Stimulated activated CD4-positive, alpha-beta T cell treated with anti-CD3 and anti-CD28 coated beads, Interleukin-1b, Interleukin-23, amount 100 ng/mL, for 4 hours (primary cell): ENCODE results near the gene DOCK2.
A peak's percentile ranks its signal among the peaks of the same experiment; 100 is the strongest.
"Not testable (repeated sequence)": the region's sequence is repeated elsewhere in the genome, so short reads cannot be mapped to it uniquely, and the experiment has no call there.

Experiments used
- DNase-seq, 2 donors: peaks; one replicate each; pipeline ENCODE4 v3.0.0-alpha.2; 2020; ENCODE audit warnings: low read depth in 2 of 2

DOCK2 gene

DNA sequence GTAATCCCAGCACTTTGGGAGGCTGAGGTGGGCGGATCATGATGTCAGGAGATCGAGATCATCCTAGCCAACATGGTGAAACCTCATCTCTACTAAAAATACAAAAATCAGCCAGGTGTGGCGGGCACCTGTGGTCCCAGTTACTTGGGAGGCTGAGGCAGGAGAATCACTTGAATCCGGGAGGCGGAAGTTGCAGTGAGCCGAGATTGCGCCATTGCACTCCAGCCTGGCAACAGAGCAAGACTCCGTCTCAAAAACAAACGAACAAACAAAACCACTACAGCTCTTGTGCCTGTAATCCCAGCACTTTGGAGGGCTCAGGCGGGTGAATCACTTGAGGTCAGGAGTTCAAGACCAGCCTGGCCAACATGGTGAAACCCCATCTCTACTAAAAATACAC, 457.3 kb downstream of the DOCK2 start:
- not testable (repeated sequence) for DNase-seq

DNA sequence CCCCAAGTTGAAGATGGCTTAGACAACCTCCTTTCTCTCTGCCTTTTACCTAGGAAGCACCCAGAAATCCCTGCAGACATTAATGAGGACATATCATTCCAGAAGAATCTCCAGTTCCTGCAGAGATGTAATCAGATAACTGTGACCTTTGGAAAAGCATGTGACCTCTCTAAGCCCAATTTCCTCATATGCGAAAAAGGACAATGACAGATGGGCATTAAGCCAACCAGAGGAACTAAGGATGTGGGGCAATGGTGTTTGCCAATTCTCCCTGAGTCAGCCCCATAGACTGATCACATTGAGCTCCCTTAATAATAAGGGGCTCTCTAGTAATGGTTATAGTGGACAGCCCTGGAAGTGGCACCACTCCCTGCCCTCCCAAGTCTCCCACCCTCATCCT, 458.6 kb downstream of the DOCK2 start:
- DNase-seq: no peak

DNA sequence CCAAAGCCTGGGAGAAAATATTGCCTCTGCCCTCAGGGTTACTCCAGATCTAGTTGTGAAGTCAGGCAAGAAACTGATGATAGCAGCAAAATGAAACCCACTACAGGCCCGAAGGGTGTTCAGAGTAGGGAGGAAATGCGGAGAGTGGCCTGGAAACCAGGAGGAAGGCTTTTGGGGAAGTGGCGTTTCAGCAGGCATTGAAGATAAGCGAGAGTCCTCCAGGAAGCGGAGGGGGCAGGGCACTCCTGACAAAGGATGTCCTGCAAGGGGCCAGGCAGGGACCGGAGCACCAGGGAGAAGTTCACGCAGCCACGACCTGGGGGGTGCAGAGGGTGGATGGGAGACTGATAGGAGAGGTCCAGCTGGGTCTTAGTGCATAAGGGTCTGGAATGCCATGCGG, 460.9 kb downstream of the DOCK2 start:
- no peak for DNase-seq

DNA sequence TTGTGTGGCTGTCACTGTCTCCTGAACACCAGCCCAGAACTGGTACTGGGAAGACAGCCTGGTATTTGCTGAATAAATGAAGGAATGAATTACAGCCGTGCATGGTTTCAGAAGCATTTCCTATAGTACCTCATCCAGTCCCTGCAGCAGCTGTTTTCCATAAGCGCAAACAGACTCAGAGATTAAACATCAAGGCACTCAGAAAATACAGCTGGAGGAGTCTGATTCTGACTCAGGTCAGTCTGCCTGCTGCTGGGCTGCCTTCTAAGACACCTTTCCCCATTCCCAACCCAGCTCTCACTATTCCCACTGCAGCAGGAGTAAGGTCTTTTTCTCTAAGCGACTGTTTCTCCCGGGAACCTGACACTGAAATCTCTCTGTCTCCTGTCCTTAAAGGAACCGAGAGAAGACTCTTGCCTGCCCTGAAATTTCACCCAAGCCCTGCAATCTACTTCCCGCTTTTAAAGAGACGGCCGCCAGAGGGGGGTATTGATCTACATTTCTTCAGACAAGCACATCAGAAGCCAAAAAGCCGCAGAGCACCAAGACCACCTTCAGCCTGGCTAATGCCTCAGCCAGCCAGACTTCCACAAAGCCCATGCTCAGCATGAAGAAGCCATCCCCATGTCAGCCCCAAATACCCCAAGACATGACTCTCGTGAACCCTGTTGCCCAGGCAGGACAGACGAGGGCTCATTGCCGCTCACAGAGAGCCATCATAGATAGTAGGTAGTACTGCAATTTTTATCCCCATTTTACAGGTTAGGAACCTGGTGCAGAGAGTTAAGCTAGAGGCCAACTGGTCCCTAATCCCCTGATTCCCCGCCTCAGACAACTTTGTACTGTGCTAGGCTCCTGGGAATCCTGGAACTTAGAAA, 463.2 kb downstream of the DOCK2 start:
- peak; percentile 51 to 53 for DNase-seq

DNA sequence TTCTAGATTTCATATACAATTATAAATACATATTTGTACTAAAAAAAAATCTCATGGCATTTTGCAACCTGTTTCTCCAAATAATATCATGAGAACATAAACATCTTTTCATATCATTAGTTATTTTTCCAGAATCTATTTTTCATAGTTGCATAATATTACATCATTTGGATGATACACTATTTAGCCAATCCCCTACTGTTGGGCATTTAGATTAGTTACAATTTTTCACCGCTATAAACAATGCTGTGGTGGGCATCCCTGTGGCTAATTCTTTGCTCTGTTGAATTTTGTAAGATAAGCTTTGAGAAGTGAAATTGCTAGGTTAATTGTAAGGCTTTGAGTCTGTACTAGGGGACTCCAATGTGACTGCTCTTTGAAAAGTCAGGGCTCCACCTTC, 466.4 kb downstream of the DOCK2 start:
- no peak for DNase-seq

DNA sequence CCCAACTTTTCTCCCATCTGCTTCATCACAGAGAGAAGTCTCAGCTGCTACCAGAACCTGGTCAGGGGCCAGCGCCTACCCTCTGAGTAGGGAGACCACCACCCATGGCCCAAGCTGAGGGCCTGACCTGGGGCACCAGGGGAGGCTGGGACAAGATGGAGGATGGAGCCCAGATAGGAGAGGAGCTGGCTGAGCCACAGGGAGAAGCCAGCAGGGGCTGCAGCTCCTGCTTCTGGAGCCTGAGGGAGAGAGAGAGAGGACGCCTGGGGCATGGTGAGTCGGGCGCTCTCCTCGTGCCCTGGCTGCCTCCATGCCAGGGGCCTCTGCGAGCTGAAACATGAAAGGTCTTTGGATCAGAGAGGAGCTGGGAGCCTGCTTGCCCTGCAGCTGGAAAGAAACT, 467.2 kb downstream of the DOCK2 start:
- no peak for DNase-seq

DNA sequence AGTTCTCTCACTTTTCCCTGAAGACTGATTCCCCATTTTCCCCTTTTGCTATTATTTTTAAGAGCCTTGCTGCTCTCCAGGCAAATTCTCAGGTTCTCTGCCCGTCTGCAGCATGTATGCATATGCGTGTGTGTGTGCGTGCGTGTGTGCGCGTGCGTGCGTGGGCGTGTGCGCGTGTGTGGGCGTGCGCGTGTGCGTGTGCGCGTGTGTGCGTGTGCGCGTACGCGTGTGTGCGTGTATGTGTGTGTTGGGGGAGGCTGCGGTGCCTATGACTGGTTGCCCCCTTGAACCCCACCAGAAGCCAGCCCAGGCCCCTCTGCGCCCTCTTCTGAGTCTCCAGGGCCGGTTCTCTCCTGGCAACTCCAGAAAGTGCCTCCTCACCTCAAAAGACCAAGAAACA, 467.6 kb downstream of the DOCK2 start:
- DNase-seq: no peak

DNA sequence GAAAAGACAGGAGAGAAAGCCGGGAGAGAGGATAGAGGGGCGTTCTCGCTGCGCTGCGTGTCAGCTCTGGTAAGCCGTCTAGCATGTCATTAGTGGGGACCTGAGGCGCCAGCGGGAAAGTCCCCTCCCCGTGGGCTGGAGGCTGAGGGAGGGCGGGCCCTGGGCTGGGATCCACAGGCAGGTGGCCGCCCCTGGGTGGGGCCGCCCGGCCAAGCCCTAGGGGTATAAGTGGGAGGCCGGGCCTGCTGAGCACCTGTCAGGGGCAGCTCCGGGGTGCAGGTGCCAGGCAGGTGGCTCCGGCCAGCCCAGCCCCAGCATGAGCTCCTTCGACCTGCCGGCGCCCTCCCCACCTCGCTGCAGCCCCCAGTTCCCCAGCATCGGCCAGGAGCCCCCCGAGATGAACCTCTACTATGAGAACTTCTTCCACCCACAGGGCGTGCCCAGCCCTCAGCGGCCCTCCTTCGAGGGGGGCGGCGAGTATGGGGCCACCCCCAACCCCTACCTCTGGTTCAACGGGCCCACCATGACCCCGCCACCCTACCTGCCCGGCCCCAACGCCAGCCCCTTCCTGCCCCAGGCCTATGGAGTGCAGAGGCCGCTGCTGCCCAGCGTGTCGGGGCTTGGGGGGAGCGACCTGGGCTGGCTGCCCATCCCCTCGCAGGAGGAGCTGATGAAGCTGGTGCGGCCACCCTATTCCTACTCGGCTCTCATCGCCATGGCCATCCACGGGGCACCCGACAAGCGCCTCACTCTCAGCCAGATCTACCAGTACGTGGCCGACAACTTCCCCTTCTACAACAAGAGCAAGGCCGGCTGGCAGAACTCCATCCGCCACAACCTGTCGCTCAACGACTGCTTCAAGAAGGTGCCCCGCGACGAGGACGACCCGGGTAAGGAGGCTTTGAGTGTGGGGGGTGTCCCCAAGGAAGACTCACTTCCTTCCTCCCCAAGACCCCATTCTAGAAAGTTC, 468.9 kb downstream of the DOCK2 start, which contains the start of gene FOXI1:
Gene FOXI1, plus strand, starts transcription at position 256 of the 970 bp plus-strand sequence. Its CDS starts 61 bp downstream, at position 317.
- no peak for DNase-seq

DNA sequence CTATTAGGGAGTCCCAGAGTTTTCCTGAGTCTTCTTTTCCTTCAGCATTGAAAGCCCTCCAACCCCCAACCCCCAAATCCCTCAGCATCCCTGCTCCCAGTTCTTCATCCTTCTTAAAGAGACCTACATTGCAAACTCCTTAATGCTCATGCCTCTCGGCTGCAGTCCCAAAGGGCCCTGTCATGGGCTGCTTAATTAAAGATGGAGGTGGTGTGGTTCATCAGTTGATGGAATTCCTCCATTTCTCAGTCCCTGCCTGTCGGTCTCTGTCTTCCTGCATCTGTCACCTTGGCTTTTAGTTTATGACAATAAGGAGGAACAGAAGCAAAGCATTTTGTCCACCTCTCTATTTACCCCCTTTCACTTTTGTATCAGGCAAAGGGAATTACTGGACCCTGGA, 470.6 kb downstream of the DOCK2 start:
- DNase-seq: no peak

DNA sequence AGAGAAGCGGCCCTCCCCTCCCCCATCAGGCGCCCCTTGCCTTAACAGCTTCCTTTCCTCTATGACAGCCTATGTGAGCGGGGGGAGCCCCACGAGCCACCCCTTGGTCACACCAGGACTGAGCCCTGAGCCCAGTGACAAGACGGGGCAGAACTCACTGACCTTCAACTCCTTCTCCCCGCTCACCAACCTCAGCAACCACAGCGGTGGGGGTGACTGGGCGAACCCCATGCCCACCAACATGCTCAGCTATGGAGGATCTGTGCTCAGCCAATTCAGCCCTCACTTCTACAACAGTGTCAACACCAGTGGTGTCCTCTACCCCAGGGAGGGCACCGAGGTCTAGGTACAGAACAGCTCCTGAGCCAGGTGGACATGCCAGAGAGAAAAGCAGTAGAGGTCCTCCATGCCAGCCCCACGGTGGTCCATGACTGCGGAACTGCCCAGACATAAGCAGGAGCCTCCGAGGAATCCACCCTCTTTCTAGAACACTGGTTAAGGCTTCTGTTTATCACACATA, 471.3 kb downstream of the DOCK2 start:
- DNase-seq: no peak

DNA sequence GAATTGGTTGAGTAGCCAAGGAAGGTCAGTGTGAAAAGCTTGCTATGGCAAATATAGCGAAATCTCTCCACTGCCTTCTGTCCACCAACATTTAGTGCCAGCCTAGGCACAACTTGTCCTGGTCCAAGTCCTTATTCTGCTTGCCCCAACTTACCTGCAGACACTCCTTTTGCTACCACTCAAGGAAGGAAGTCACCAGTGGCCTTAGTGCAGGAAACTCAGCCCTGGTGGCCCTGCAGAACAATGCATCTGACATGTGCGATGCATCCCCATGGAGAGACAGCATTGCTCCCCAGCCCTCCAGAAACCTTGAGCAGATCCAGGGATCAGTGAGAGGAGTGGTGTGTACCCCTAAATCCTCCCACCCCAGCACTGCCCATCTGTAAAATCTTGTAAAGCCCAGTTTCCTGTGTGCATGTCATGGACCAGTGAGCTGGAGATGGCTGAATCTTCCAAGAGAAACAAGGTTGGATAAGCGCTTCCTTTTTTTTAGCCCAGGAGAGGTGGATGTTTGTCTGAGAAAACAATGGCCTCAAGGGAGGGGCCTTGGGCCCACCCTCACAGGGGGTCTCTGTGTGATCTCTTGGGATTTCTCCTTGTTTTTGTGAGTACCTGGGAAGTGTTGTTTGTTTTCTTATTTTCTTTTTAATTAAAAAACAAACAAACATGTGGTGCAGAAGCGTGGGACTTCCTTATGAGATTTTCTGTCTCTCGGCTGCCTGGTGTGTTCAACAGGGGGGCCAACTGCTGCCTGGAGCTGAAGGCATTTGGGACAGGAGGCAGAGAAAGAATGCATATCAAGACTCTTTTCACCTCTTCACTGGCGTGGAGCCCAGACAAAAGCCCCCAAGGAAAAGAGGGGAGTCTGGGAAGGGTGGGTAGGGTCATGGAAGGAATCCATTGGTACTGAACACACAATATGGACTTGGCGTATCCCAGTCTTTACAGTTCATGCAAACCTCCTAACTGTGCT, 472.3 kb downstream of the DOCK2 start:
- no peak for DNase-seq

DNA sequence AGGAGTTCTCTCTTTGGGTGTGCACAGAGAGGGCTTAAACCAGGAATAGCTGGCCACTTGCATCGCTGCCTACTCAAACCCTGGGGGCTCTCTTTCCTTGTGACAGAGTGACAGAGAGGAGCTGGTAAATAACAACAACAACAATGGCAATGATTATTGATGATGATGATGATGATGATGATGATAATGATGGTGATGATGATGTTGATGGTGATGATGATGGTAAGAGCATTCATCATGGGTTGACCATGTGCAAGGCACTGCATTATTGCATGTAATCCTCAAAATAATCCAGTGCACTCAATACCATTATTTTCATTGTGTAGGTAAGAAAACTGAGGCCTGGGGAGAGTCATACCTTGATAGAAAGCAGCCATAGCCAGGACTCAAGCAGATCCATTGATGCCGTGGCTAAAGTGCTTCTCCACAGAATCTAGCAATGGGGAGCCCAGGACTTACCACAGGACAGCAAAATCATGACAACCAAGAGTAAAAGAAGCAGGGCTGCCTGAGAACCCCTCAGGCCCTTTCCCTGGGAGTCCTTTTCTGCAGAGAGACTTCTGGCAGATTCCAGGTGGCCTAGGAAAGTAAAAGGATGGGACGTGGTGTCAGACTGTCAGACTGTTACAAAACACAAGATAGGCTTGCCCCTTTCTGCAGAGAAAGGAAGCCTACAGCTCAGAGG, 473.5 kb downstream of the DOCK2 start:
- no peak for DNase-seq

DNA sequence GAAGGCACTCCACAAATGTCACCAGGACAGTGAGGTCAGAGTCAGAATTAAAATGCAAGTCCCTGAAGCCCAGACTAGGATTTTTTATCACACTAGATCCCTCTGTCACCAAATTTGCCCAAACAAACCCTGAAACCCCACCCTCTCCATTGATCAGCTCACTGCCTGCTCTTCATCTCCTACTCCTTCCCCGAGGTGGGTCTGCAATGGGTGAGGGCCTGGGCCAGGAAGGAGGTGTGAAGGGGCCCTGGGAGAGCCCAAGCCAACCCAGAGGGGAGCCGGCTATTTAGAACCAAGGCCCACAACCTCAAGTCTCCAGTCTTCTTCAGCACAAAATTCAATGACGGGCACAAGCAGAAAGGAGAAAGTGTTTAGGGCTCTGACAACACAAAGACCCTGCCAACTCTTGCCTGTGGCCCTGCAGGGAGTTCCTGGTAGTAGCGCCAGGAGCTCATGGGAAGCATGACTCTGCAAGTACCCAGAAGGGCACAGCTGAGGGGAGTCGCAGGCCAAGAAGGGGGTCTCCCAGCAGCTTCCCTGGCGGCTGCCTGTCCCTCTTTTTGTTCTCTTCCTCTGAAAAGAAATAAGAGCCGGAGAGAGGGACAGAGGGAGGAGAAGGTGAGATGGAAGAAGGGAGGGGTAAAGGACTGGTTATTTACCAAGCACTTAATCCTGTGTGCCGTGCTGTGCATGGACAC, 474.2 kb downstream of the DOCK2 start:
- no peak for DNase-seq

DNA sequence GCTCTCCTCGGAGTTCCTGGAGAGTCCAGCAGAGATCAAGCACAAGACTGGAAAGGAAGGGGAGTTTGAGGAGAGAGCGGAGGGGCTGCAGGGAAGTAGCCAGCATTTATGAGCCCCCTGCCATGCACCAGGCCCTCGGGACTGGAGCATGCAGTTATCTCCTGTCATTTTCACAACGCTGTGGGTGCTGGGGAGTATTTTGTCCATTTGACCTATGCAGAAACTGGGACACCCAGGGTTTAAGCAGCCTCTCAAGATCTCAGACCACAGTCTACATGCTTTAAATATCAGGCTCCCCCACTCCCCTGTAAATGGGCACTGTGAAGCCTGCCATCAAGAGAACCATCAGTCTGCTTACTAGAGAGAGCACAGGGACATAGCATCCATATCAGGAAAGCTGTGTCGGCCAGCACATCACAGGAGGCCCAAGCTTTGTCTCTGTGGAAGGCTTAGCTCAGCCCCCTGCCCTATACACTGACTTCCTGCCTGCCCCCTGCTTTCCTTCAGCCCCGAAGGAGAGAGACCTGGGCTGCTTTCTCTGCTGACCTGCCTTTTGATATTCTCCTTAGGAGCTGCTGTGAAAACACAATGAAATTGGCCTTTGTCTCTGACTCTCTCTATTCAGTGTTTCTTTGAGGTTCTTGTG, 475.9 kb downstream of the DOCK2 start:
- no peak for DNase-seq

DNA sequence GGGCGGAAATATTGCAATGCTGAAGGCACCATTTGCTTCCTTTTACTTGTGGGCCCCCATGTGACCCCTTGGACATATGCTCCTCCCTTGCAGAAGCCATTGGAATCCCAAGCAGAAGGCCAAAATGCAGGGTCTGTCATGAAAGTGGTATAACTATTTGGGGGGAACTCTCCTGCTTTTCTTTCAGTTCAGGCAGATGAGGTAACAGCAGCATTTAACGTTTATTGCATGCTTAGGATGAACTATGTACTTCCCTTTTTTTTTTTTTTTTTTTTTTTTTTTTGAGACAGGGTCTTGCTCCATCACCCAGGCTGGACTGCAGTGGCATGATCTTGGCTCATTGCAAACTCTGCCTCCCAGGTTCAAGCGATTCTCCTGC, 476.4 kb downstream of the DOCK2 start:
- DNase-seq: no peak

DNA sequence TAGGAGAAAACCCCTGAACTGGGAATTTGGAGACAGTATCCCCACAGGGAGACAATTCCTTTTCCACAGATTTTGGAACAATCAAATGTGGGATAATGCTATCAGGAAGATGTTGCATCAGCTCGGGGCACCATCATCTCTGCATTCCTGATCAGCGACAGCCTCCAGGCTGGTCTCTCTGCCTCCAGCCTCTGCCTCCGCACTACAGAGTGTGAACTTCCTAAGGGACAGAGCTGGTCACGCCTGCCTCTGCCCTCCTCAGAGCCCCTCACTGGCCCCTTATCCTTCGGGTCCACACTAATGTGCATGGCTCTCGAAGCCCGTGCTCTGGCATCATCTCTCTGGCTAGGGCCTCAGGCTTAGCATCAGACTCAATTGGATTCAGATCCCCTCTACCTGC, 477.2 kb downstream of the DOCK2 start:
- DNase-seq: no peak

DNA sequence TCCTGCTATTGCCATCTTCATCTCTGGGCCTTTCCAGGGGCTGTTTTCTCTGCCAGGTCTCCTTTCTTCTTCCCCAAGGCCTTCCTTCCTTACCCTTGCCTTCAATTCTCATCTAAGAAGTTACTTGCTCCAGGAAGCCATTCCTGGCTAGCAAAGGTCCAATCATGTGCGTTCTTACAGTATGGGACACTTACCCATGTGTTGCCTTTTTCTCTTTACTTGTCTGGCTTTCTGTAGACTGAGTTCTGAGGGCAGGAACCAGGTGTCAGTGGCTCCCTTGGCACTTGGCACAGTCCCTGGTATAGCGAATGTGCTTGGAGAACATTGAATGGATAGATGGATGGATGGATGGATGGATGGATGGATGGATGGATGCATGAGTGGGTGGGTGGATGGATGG, 478.9 kb downstream of the DOCK2 start:
- no peak for DNase-seq

DNA sequence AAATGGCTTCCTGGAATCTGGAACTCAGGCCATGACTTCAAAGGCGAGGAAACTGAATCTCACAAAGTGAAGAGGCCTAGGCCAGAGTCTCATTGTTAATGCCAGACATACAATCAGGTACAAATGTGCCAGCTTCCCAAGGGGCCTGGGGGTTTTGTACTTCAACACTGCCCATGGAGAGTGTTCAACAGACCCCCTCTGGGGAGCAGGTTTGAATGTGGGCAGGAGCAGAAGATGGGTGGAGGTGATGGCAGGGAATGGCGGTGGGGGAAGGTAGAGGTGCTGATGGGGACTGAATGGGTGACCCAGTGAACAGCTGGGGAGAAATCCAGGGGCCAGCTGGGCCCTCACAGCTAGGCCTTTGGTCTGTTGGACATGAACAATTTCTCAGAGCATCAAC, 480.7 kb downstream of the DOCK2 start:
- no peak for DNase-seq

DNA sequence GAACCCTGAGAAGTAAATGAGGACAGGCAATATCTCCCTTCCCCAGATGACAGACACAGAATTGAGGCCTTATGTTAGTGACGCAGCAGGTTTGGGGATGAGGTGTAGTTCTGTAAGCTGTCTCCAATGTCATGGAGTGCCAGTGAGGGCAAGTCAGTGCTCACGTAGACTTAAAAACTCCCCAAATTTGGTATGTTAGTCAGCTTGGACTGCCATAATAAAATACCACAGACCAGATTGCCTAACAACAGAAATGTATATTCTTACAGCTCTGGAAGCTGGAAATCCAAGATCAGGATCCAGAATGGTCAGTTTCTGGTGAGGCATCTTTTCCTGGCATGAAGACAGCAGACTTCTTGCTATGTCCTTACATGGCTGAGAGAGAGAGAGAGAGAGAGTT, 483.5 kb downstream of the DOCK2 start:
- no peak for DNase-seq

DNA sequence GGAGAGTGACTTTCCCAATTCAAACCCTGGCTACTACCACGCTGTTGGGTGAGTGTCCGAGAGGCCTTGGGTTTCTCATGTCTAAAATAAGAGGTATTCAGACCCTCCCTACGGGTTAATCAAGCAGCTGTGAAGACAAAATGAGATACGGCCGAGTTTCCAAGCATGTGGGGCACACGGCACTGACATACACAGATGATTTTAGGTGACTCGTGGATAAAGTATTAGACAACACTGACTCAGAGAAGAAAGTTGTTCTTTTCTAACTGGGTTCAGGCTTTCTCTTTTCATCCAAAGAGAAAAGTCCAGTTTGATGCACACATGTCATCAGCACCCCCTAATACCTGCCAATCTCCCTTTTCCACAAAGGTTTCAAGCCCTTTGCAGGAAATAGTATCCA, 484.2 kb downstream of the DOCK2 start:
- no peak for DNase-seq
